ENCODE measurements around the gene GNG3.

GNG3 gene

DNA sequence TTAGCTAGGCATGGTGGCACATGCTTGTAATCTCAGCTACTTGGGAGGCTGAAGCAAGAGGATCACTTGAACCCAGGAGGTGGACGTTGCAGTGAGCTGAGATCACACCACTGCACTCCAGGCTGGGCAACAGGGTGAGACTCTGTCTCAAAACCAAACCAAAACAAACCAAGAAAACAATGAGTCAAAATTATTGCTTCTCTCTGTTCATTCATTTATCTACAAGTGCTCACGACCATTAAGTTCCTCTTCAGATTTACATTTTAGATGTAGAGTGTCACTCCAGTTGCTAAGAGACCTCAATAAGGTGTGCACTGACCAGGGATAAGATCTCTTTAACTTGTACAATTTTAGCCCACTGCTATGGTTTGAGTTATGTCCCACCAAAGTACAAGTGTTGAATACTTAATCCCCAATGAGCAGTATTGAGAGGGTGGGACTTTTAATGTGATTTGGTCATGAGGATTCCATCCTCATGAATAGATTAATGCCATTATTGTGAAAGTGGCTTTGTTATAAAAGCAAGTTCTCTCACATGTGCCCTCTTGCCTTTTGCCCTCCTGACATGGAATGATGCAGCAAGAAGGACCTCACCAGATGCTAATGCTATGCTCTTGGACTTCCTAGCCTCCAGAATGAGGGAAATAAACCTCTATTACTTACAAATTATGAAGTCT is 12.0 kb downstream of the GNG3 start:
- no peak for DNase-seq (ENCODE audit: low read depth)
- no peak overlapping the region for H3K4me3 ChIP-seq (ENCODE audit: low read length)
- TF ChIP-seq, protein P1, sequence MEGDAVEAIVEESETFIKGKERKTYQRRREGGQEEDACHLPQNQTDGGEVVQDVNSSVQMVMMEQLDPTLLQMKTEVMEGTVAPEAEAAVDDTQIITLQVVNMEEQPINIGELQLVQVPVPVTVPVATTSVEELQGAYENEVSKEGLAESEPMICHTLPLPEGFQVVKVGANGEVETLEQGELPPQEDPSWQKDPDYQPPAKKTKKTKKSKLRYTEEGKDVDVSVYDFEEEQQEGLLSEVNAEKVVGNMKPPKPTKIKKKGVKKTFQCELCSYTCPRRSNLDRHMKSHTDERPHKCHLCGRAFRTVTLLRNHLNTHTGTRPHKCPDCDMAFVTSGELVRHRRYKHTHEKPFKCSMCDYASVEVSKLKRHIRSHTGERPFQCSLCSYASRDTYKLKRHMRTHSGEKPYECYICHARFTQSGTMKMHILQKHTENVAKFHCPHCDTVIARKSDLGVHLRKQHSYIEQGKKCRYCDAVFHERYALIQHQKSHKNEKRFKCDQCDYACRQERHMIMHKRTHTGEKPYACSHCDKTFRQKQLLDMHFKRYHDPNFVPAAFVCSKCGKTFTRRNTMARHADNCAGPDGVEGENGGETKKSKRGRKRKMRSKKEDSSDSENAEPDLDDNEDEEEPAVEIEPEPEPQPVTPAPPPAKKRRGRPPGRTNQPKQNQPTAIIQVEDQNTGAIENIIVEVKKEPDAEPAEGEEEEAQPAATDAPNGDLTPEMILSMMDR (IDR thresholded peaks at IDR 0.05; ENCODE audit: insufficient read depth, low read depth, low read length, missing control alignments) = no peak

- TF ChIP-seq, protein P1 (IDR thresholded peaks at IDR 0.05; ENCODE audit: insufficient read depth, low read depth, low read length, missing control alignments) = peak; percentile 7
- DNase-seq (ENCODE audit: low read depth) = peak; percentile 30
- H3K4me3 ChIP-seq (ENCODE audit: low read length) = no peak overlapping the region
These were observed 14.5 kb downstream of the GNG3 start for GRCh38 chr11:62721994-62722393.

- TF ChIP-seq, protein P1 (IDR thresholded peaks at IDR 0.05; ENCODE audit: insufficient read depth, low read depth, low read length, missing control alignments) = no peak
- DNase-seq (ENCODE audit: low read depth) = no peak
- H3K4me3 ChIP-seq (ENCODE audit: low read length) = peak overlapping the region; percentile 94
These were observed 16.7 kb downstream of the GNG3 start for GRCh38 chr11:62724171-62724570.

- DNase-seq (ENCODE audit: low read depth) = peak; percentile 47
- H3K4me3 ChIP-seq (ENCODE audit: low read length) = peak overlapping the region; percentile 94
- TF ChIP-seq, protein P1 (IDR thresholded peaks at IDR 0.05; ENCODE audit: insufficient read depth, low read depth, low read length, missing control alignments) = no peak
These were observed 18.2 kb downstream of the GNG3 start for GRCh38 chr11:62725646-62726045.

- peak overlapping the region; percentile 94 for H3K4me3 ChIP-seq (ENCODE audit: low read length)
- TF ChIP-seq, protein P1 (IDR thresholded peaks at IDR 0.05; ENCODE audit: insufficient read depth, low read depth, low read length, missing control alignments) = no peak
- DNase-seq (ENCODE audit: low read depth) = no peak
These were observed 18.9 kb downstream of the GNG3 start for GRCh38 chr11:62726156-62726914.

DNA sequence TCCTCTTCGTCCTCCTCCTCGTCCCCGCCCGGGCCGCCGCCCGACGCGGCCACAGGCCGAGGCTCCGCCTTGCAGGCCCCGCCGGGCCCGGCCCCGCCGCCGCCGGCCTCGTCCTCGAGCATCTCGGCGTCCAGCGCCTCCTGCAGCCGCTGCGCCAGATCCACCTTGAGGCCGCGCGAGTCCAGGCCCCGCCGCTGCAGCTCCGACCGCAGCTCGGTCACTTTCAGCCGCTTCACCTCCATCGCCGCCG is 19.4 kb downstream of the GNG3 start:
- TF ChIP-seq, protein P1 (IDR thresholded peaks at IDR 0.05; ENCODE audit: insufficient read depth, low read depth, low read length, missing control alignments) = no peak

More for the DNA sequence above, 19.4 kb downstream of the GNG3 start:
- no peak for DNase-seq (ENCODE audit: low read depth)
- H3K4me3 ChIP-seq (ENCODE audit: low read length) = peak overlapping the region; percentile 94

Measured in epithelial cell of esophagus (primary cell).